Fibroblast of lung (primary cell): ENCODE data around the gene TIFAB.

ENCODE experiments used
- CTCF ChIP-seq, 2 donors: IDR thresholded peaks in 1 of 2; conservative IDR thresholded peaks in 1 of 2; 1 replicate in 1 of 2; 2 replicates in 1 of 2; pipeline ENCODE4 v1.5.1; 2011 to 2012; ENCODE audit warnings: low read length in 2 of 2, control low read depth in 1 of 2, inconsistent platforms in 1 of 2, low read depth in 1 of 2, mild to moderate bottlenecking in 1 of 2
- EZH2 ChIP-seq: IDR thresholded peaks from 2 replicates; pipeline ENCODE4 v1.5.1; 2012; ENCODE audit warnings: low read length, control low read depth, mild to moderate bottlenecking; ENCODE audit errors: missing control alignments

- TF ChIP-seq CTCF (conservative IDR thresholded peaks at IDR 0.05 in 1 of 2, IDR thresholded peaks at IDR 0.05 in 1 of 2; ENCODE audit: low read depth in 1 of 2, low read length in 2 of 2) (no peak), EZH2 (no peak)
Measured at GRCh38 chr5:135437422-135437795, 14.7 kb downstream of the TIFAB start.
